T-helper 2 cell treated with Interferon-gamma antibody and Interleukin-4, amounts not matched to agents 5 μg/mL and 100 μg/mL, for 36 hours (primary cell): ENCODE data around the gene SHISA2.
"Not testable (repeated sequence)": the region's sequence is repeated elsewhere in the genome, so short reads cannot be mapped to it uniquely, and the experiment has no call there.

Source experiments
- DNase-seq: peaks from one replicate; pipeline ENCODE4 v3.0.0; 2021; ENCODE audit warnings: low spot score
- H3K27ac Mint-ChIP-seq: one replicate; pipeline ENCODE4 v1.8.0; 2021; ENCODE audit warnings: mild to moderate bottlenecking, mixed read lengths
- H3K27me3 Mint-ChIP-seq: one replicate; pipeline ENCODE4 v1.8.0; 2021; ENCODE audit warnings: low read depth, mixed read lengths
- H3K36me3 Mint-ChIP-seq: one replicate; pipeline ENCODE4 v1.8.0; 2021; ENCODE audit warnings: low read depth, mixed read lengths
- H3K4me1 Mint-ChIP-seq: one replicate; pipeline ENCODE4 v1.8.0; 2021; ENCODE audit warnings: low read depth, mixed read lengths
- H3K4me3 Mint-ChIP-seq: one replicate; pipeline ENCODE4 v1.8.0; 2022; ENCODE audit warnings: mild to moderate bottlenecking, moderate library complexity, mixed read lengths
- H3K9me3 Mint-ChIP-seq: one replicate; pipeline ENCODE4 v1.8.0; 2021; ENCODE audit warnings: mixed read lengths

Gene SHISA2

DNA sequence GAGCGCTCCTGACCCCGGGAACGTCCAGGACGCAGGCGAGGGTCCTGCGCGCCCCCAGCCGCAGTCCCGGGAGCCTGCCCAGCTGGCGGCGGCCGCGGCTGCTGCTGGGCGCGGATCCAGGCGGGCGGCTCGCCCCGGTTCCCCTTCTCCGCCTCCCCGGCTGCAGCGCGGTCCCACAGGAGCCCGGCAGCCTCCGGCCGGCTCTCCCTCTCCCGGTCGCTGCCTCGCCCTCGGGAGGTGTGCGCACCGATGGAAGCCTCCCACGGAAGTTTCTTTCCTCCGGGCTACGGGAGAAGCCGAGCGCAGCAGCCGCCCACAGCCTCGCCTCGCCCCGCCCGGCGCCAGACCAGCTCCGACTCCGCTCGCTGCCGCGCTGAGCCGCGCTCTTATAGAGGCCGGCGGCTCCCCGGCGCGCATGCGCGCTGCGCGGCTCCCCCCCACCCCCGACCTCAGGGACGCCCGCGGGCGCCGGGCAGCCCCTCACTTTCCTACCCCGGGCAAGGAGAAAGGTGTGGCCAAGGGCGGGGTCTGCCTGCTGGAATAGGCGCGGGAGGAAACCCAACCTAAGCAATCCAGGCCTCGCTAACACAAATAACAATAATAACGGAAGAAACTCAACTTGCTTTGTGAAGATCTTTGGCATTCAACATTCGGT, at the start of gene SHISA2:
Gene SHISA2 (minus strand): TSS at position 360 of the 655 bp plus-strand sequence. CDS start 1,041 bp downstream, outside the sequence.
- no peak for DNase-seq
- Mint-ChIP-seq H3K27ac (no peak within 1 kb of the TSS), H3K9me3 (no peaks in the 10 kb centered on the region), H3K27me3 (peaks cover 82% of the 10 kb centered on the region), H3K36me3 (no peaks in the 10 kb centered on the region), H3K4me3 (peak within 1 kb of the TSS; percentile 72), H3K4me1 (peaks cover 19% of the 10 kb centered on the region)

DNA sequence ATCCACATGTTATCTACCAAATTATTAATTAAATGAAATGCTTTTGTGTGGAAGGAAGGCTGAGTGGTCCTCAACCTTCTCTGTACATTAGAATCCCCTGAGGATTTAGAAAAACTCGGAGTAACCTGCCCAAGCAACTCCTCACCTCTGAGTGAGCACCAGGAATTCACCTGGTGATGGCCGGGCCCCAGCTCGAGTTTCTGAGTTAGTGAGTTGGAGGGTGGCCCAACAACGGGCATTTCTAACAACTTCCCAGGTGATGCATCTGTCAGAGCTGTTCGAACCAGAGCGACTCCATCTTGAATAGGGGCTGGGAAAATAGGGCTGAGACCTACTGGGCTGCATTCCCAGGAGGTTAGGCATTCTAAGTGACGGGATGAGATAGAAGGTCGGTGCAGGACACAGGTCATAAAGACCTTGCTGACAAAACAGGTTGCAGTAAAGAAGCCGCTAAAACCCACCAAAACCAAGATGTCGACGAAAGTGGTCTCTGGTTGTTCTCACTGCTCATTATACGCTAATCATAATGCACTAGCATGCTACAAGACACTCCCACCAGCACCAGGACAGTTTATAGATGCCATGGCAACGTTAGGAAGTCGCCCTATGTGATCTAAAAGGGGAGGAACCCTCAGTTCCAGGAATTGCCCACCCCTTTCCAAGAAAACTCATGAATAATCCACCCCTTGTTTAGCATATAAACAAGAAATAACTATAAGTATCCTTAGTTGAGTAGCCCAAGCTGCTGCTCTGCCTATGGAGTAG, 44.2 kb upstream of the SHISA2 start:
- Mint-ChIP-seq H3K4me1 (no peaks in the 10 kb centered on the region), H3K27me3 (peaks cover 5% of the 10 kb centered on the region), H3K9me3 (no peaks in the 10 kb centered on the region), H3K27ac (no peak overlapping the region), H3K4me3 (no peak overlapping the region), H3K36me3 (no peaks in the 10 kb centered on the region)
- DNase-seq = no peak

DNA sequence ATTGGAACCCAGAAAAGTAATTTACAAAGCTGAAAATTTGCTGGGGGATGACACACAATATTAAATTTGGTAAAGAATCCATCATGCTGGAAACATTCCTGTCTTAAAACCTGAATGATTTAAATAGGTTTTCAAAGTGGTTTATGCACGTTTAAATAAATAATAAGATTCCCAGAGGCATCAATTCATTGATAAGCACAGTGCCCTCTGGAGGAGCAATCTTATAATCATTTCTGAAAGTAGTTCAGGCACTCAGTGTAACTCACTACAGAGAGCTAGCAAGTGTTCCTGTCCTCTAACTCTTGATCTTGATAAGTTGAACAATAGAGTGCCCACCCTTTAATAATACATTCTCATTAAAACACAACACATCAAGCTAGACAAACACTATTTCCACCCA, 43.5 kb upstream of the SHISA2 start:
- H3K27ac Mint-ChIP-seq = no peak overlapping the region
- DNase-seq = no peak
- H3K36me3 Mint-ChIP-seq = no peaks in the 10 kb centered on the region
- no peak overlapping the region for H3K4me3 Mint-ChIP-seq
- no peaks in the 10 kb centered on the region for H3K4me1 Mint-ChIP-seq
- no peaks in the 10 kb centered on the region for H3K9me3 Mint-ChIP-seq
- H3K27me3 Mint-ChIP-seq = peaks cover 5% of the 10 kb centered on the region

DNA sequence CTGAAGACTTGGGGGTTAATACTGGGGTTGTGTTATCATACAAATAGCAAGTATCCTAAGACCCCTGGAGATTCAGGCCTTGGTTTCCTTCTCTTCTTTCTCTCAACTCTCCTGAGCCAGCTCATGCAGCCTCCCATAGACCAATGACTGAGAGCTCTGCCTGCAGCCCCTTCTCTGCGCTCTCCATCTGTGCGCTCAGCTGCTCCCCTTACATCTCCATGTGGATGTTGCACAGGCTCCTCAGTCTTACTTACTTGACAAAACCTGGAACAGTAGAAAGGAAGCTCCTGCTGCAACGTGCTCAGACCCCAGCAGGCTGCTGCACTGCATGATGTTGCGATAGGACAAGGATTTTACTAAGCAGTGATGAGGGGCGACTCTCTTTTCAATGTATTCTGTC, 25.0 kb upstream of the SHISA2 start:
- H3K4me3 Mint-ChIP-seq, H3K36me3 Mint-ChIP-seq, DNase-seq, H3K4me1 Mint-ChIP-seq, H3K9me3 Mint-ChIP-seq, H3K27ac Mint-ChIP-seq: not testable (repeated sequence)
- H3K27me3 Mint-ChIP-seq = peaks cover 21% of the 10 kb centered on the region

DNA sequence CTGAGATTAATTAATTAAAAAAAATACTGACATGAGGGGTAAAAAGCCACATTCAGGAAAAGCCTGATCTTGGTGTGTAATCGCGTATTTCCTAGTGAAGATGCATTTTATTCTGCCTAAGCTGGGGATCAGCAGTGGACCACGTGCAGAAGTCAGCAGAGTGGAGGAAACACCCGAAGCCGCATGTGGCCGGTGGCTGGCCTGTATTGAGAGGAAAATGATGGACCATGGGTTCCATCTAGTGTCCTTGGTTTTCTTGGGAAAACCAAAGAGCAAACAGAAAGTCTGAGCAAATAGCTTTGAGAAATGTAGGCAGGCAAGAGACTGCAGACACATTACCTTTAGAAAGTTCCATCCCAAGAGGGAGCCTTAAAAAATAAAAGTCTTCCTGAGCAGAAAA, 23.7 kb upstream of the SHISA2 start:
- Mint-ChIP-seq H3K4me3 (no peak overlapping the region), H3K36me3 (no peaks in the 10 kb centered on the region), H3K27me3 (peaks cover 29% of the 10 kb centered on the region), H3K27ac (no peak overlapping the region), H3K9me3 (no peaks in the 10 kb centered on the region), H3K4me1 (no peaks in the 10 kb centered on the region)
- DNase-seq = no peak

DNA sequence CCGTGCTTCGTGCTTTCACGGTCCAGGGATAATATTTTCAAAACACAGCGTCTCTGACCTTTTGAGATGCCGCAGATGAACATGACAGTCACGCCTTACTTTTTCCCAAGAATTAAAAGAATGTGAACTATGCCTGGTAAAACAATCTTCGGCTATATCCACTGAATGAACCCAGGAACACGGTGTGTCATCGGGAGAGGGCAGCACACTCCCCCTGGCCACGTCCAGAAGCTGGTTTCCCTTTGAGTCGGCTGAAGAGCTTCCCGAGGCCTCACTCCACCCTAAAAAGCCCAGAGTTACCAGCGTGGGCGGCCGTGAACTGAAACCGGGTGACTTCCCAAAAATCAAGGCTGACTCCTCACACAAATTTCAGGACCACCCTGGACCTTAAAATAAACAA, 22.9 kb upstream of the SHISA2 start:
- no peaks in the 10 kb centered on the region for H3K36me3 Mint-ChIP-seq
- H3K4me3 Mint-ChIP-seq = no peak overlapping the region
- H3K9me3 Mint-ChIP-seq = no peaks in the 10 kb centered on the region
- no peak for DNase-seq
- H3K4me1 Mint-ChIP-seq = no peaks in the 10 kb centered on the region
- no peak overlapping the region for H3K27ac Mint-ChIP-seq
- peaks cover 32% of the 10 kb centered on the region for H3K27me3 Mint-ChIP-seq

DNA sequence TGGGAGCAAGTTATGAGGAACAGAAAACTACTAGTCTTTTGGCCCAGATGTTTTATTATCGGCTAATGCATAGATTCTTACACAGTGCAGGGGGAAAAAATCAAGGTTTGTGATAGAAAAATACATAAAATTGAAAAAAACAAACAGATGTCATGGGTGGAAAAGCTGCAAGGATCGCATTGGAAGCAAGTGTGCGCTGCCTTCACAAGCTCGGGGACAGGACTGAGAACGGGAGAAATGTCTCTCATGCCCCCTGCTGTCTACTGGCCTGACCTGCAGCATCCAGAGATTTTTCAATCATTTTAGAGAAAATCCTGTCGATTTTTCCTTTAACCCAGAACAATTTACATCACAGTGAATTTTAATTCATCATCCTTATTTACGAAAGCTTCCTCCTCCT, 20.5 kb upstream of the SHISA2 start:
- not testable (repeated sequence) for H3K36me3 Mint-ChIP-seq, H3K4me1 Mint-ChIP-seq, DNase-seq, H3K27ac Mint-ChIP-seq, H3K9me3 Mint-ChIP-seq, H3K4me3 Mint-ChIP-seq
- H3K27me3 Mint-ChIP-seq = peaks cover 32% of the 10 kb centered on the region

DNA sequence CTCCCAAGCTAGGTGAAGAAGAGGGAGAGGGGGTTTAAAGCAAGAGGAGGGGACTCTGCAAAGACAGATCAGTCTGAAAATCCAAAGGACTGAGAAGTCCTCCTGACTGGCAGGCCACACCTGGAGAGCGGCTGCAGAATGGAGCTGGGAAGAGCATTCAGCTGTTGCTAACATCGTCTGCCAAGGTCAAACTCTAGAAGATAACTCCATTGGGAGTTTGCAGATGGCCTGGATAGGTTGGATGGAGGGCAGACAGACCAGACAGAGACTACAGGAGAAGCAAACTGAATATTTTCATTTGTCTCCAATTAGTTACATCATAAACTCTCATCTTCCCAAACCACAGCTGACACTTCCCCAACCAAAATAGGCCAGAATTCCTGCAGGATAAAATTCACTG, 19.9 kb upstream of the SHISA2 start:
- H3K9me3 Mint-ChIP-seq = no peaks in the 10 kb centered on the region
- no peak overlapping the region for H3K4me3 Mint-ChIP-seq
- H3K27me3 Mint-ChIP-seq = peaks cover 32% of the 10 kb centered on the region
- no peaks in the 10 kb centered on the region for H3K36me3 Mint-ChIP-seq
- H3K27ac Mint-ChIP-seq = no peak overlapping the region
- no peaks in the 10 kb centered on the region for H3K4me1 Mint-ChIP-seq
- DNase-seq = no peak

GRCh38 chr13:26069642-26070041, 17.8 kb upstream of the SHISA2 start:
- peaks cover 20% of the 10 kb centered on the region for H3K27me3 Mint-ChIP-seq
- not testable (repeated sequence) for H3K4me1 Mint-ChIP-seq, H3K9me3 Mint-ChIP-seq, DNase-seq, H3K36me3 Mint-ChIP-seq, H3K4me3 Mint-ChIP-seq, H3K27ac Mint-ChIP-seq

GRCh38 chr13:26068372-26068771, 16.6 kb upstream of the SHISA2 start:
- H3K4me1 Mint-ChIP-seq, H3K4me3 Mint-ChIP-seq, H3K9me3 Mint-ChIP-seq: not testable (repeated sequence)

DNA sequence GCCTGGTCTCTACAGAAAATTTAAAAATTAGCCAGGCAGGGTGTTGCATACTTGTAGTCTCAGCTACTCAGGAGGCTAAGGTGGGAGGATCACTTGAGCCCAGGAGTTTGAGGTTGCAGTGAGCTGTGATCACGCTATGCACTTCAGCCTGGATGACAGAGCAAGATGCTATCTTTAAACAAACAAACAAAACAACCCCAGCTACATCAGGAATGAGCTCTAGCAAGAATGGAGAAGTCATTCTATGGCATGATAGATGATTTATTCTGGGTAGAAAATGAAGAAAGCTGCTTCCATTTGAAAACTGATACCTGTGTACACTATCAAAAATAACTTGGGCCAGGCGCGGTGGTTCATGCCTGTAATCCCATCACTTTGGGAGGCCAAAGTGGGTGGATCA, 15.8 kb upstream of the SHISA2 start:
- H3K27me3 Mint-ChIP-seq = peaks cover 23% of the 10 kb centered on the region
- peaks cover 4% of the 10 kb centered on the region for H3K4me1 Mint-ChIP-seq
- no peak overlapping the region for H3K4me3 Mint-ChIP-seq
- H3K27ac Mint-ChIP-seq = no peak overlapping the region
- no peaks in the 10 kb centered on the region for H3K36me3 Mint-ChIP-seq
- no peak for DNase-seq
- no peaks in the 10 kb centered on the region for H3K9me3 Mint-ChIP-seq

More at GRCh38 chr13:26068372-26068771, 16.6 kb upstream of the SHISA2 start:
- H3K36me3 Mint-ChIP-seq, H3K27ac Mint-ChIP-seq, DNase-seq: not testable (repeated sequence)
- H3K27me3 Mint-ChIP-seq = peaks cover 18% of the 10 kb centered on the region

GRCh38 chr13:26066492-26066891, 14.7 kb upstream of the SHISA2 start:
- not testable (repeated sequence) for DNase-seq, H3K27ac Mint-ChIP-seq, H3K9me3 Mint-ChIP-seq, H3K36me3 Mint-ChIP-seq, H3K4me3 Mint-ChIP-seq, H3K4me1 Mint-ChIP-seq
- H3K27me3 Mint-ChIP-seq = peaks cover 22% of the 10 kb centered on the region

- H3K27ac Mint-ChIP-seq = no peak overlapping the region
- DNase-seq = no peak
- peaks cover 10% of the 10 kb centered on the region for H3K4me1 Mint-ChIP-seq
- H3K27me3 Mint-ChIP-seq = peaks cover 28% of the 10 kb centered on the region
- H3K4me3 Mint-ChIP-seq = no peak overlapping the region
- H3K36me3 Mint-ChIP-seq = no peaks in the 10 kb centered on the region
- no peaks in the 10 kb centered on the region for H3K9me3 Mint-ChIP-seq
Measured at GRCh38 chr13:26062853-26063444, 11.1 kb upstream of the SHISA2 start.

GRCh38 chr13:26061947-26062346, 10.1 kb upstream of the SHISA2 start:
- Mint-ChIP-seq H3K27me3 (peaks cover 36% of the 10 kb centered on the region), H3K4me3 (no peak overlapping the region), H3K36me3 (no peaks in the 10 kb centered on the region), H3K27ac (no peak overlapping the region), H3K9me3 (no peaks in the 10 kb centered on the region), H3K4me1 (peaks cover 10% of the 10 kb centered on the region)
- DNase-seq = no peak
